HG03442 (cell line): ENCODE results near the gene WSB1.
A peak's percentile ranks its signal among the peaks of the same experiment; 100 is the strongest.
"Not testable (repeated sequence)": the region's sequence is repeated elsewhere in the genome, so short reads cannot be mapped to it uniquely, and the experiment has no call there.

Source experiments
- ATAC-seq: cut with Tn5 transposase; IDR thresholded peaks from one replicate; pipeline ENCODE4 v1.9.1; 2021; ENCODE audit warnings: mild to moderate bottlenecking, moderate library complexity; ENCODE audit not compliant: unreplicated experiment

The WSB1 gene

GRCh38 chr17:27293898-27294688 lies at the start of gene WSB1:
Gene WSB1, plus strand, starts transcription at chr17:27294114. Its CDS starts 282 bp downstream, at chr17:27294396.
- ATAC-seq: peak; percentile 72

GRCh38 chr17:27244491-27245223 lies 49.3 kb upstream of the WSB1 start:
- no peak for ATAC-seq

GRCh38 chr17:27245230-27245696 lies 48.7 kb upstream of the WSB1 start:
- ATAC-seq: peak; percentile 82

GRCh38 chr17:27246537-27246936 lies 47.4 kb upstream of the WSB1 start:
- no peak for ATAC-seq

- ATAC-seq: no peak
These were observed 46.6 kb upstream of the WSB1 start for GRCh38 chr17:27247071-27247957.

- ATAC-seq: no peak
These were observed 46.0 kb upstream of the WSB1 start for GRCh38 chr17:27247958-27248342.

- ATAC-seq: not testable (repeated sequence)
These were observed 43.1 kb upstream of the WSB1 start for GRCh38 chr17:27250791-27251190.

- ATAC-seq: not testable (repeated sequence)
These were observed 39.1 kb upstream of the WSB1 start for GRCh38 chr17:27254802-27255201.

- no peak for ATAC-seq
These were observed 37.5 kb upstream of the WSB1 start for GRCh38 chr17:27256225-27257030.

- no peak for ATAC-seq
These were observed 36.9 kb upstream of the WSB1 start for GRCh38 chr17:27257031-27257357.

GRCh38 chr17:27259356-27259755 lies 34.6 kb upstream of the WSB1 start:
- no peak for ATAC-seq

GRCh38 chr17:27263386-27263785 lies 30.5 kb upstream of the WSB1 start:
- no peak for ATAC-seq

GRCh38 chr17:27264068-27264812 lies 29.7 kb upstream of the WSB1 start:
- no peak for ATAC-seq

- ATAC-seq: no peak
These were observed 28.6 kb upstream of the WSB1 start for GRCh38 chr17:27265333-27265732.

- no peak for ATAC-seq
These were observed 27.7 kb upstream of the WSB1 start for GRCh38 chr17:27266228-27266627.

- ATAC-seq: no peak
These were observed 25.4 kb upstream of the WSB1 start for GRCh38 chr17:27268394-27269085.

- no peak for ATAC-seq
These were observed 24.7 kb upstream of the WSB1 start for GRCh38 chr17:27269201-27269600.

- no peak for ATAC-seq
These were observed 23.9 kb upstream of the WSB1 start for GRCh38 chr17:27269974-27270373.

GRCh38 chr17:27276653-27277156 lies 17.2 kb upstream of the WSB1 start:
- ATAC-seq: no peak
